IMR-90 (cell line): ENCODE measurements around the gene RIOK2. TPM values are rescaled to one million over a fixed set of nuclear protein-coding genes. Genes with fewer than 3 reads are reported as not detected.

ENCODE experiments used
- ATAC-seq: fragments of 200-7000 bp; cut with Tn5 transposase; 2 replicates; pipeline ENCODE4 v1.9.1; 2020; ENCODE audit warnings: low read depth, mild to moderate bottlenecking, moderate library complexity
- BruUV-seq: library from RNA; stranded (reverse); fragments of 400-500 nt; replicated peaks from 2 replicates; lab custom pipeline; 2021; lab: Mats Ljungman, UMichigan
- CTCF ChIA-PET: fragments of 300-600 bp; formaldehyde crosslinking; extraction: SDS; loops from one replicate; lab custom pipeline; 2021; ENCODE audit warnings: antibody characterized with exemption; lab: Yijun Ruan, JAX
- POLR2A ChIA-PET: fragments of 300-600 bp; sonication (Branson Sonifier 250); formaldehyde crosslinking; loops from one replicate; lab custom pipeline; 2022; ENCODE audit warnings: antibody characterized with exemption; ENCODE audit not compliant: unreplicated experiment; lab: Charles Lee
- DNase-seq: peaks from one replicate; pipeline ENCODE4 v3.0.0; 2013
- H2AFZ ChIP-seq: replicated peaks from 2 replicates; pipeline ENCODE3; 2013; ENCODE audit warnings: low read length, mild to moderate bottlenecking; ENCODE audit not compliant: poor library complexity
- H2AK5ac ChIP-seq: 2 replicates; pipeline ENCODE4 v1.6.1; 2013; ENCODE audit warnings: low read depth, low read length, inconsistent platforms
- H2AK9ac ChIP-seq: replicated peaks from 2 replicates; pipeline ENCODE3; 2013; ENCODE audit warnings: mild to moderate bottlenecking, low read depth, low read length, moderate library complexity; ENCODE audit not compliant: poor library complexity
- H2BK120ac ChIP-seq: 2 replicates; pipeline ENCODE4 v1.6.1; 2013; ENCODE audit warnings: low read depth, low read length, inconsistent platforms
- H2BK15ac ChIP-seq: 3 replicates; pipeline ENCODE4 v1.6.1; 2013; ENCODE audit warnings: low read depth, low read length, inconsistent platforms
- H2BK20ac ChIP-seq: 2 replicates; pipeline ENCODE4 v1.6.1; 2013; ENCODE audit warnings: low read depth, mild to moderate bottlenecking, inconsistent platforms, low read length, moderate library complexity
- H2BK5ac ChIP-seq: 2 replicates; pipeline ENCODE4 v1.6.1; 2013; ENCODE audit warnings: mild to moderate bottlenecking, low read depth, low read length, inconsistent platforms; ENCODE audit not compliant: poor library complexity, severe bottlenecking
- H3K14ac ChIP-seq: replicated peaks from 2 replicates; pipeline ENCODE4 v1.6.1; 2013; ENCODE audit warnings: low read depth, low read length, inconsistent platforms
- H3K18ac ChIP-seq: 2 replicates; pipeline ENCODE4 v1.6.1; 2013; ENCODE audit warnings: low read depth, low read length, control low read depth
- H3K23ac ChIP-seq: 2 replicates; pipeline ENCODE4 v1.6.1; 2013; ENCODE audit warnings: low read depth, low read length, inconsistent platforms
- H3K27ac ChIP-seq: 2 replicates; pipeline ENCODE4 v1.5.1; 2013; ENCODE audit warnings: mild to moderate bottlenecking, control low read depth, low read length; ENCODE audit not compliant: insufficient read depth
- H3K27me3 ChIP-seq: 2 replicates; pipeline ENCODE4 v1.6.1; 2013; ENCODE audit warnings: low read length; ENCODE audit not compliant: control insufficient read depth, insufficient read depth
- H3K36me3 ChIP-seq: 2 replicates; pipeline ENCODE4 v1.6.1; 2013; ENCODE audit warnings: low read length, mixed read lengths; ENCODE audit not compliant: control insufficient read depth, insufficient read depth
- H3K4ac ChIP-seq: 2 replicates; pipeline ENCODE4 v1.6.1; 2013; ENCODE audit warnings: low read depth, low read length, inconsistent platforms
- H3K4me1 ChIP-seq: 2 replicates; pipeline ENCODE4 v1.6.1; 2013; ENCODE audit warnings: low read length, mixed read lengths; ENCODE audit not compliant: control insufficient read depth, insufficient read depth
- H3K4me2 ChIP-seq: 2 replicates; pipeline ENCODE4 v1.6.1; 2013; ENCODE audit warnings: low read depth, mild to moderate bottlenecking, control low read depth, low read length, moderate library complexity
- H3K4me3 ChIP-seq: 2 replicates; pipeline ENCODE4 v1.5.1; 2013; ENCODE audit warnings: low read depth, mild to moderate bottlenecking, control low read depth, low read length, moderate library complexity; ENCODE audit not compliant: insufficient read depth
- H3K56ac ChIP-seq: 2 replicates; pipeline ENCODE4 v1.6.1; 2013; ENCODE audit warnings: low read length, inconsistent platforms; ENCODE audit not compliant: insufficient read depth; ENCODE audit errors: extremely low read depth
- H3K79me1 ChIP-seq, 2 experiments: 2 replicates each; pipeline ENCODE4 v1.6.1; 2013; ENCODE audit warnings: low read length in 2 of 2, inconsistent platforms in 1 of 2, low read depth in 1 of 2
- H3K9ac ChIP-seq: 2 replicates; pipeline ENCODE4 v1.6.1; 2013; ENCODE audit warnings: low read depth, low read length, control low read depth
- H3K9me1 ChIP-seq: 2 replicates; pipeline ENCODE4 v1.6.1; 2013; ENCODE audit warnings: low read length, inconsistent platforms; ENCODE audit not compliant: insufficient read depth
- H3K9me3 ChIP-seq: 2 replicates; pipeline ENCODE4 v1.6.1; 2013; ENCODE audit warnings: low read length; ENCODE audit not compliant: control insufficient read depth, insufficient read depth
- H4K20me1 ChIP-seq: 2 replicates; pipeline ENCODE4 v1.6.1; 2013; ENCODE audit warnings: low read length, inconsistent platforms; ENCODE audit not compliant: insufficient read depth
- H4K5ac ChIP-seq: 2 replicates; pipeline ENCODE4 v1.6.1; 2013; ENCODE audit warnings: mild to moderate bottlenecking, low read depth, low read length, control low read depth
- H4K8ac ChIP-seq, 2 experiments: 2 replicates each; pipeline ENCODE4 v1.6.1; 2013; ENCODE audit warnings: low read depth in 2 of 2, low read length in 2 of 2, control low read depth in 1 of 2, inconsistent platforms in 1 of 2
- H4K91ac ChIP-seq: 2 replicates; pipeline ENCODE4 v1.6.1; 2013; ENCODE audit warnings: low read depth, low read length, inconsistent platforms; ENCODE audit not compliant: insufficient read depth
- NFE2L2 ChIP-seq: fragments of 150-350 bp; IDR thresholded peaks from 2 replicates; pipeline ENCODE4 v1.6.1; 2016; ENCODE audit warnings: low read depth, mild to moderate bottlenecking, low read length
- SMC3 ChIP-seq: fragments of 150-350 bp; IDR thresholded peaks from 2 replicates; pipeline ENCODE4 v1.6.1; 2016; ENCODE audit warnings: low read depth, mild to moderate bottlenecking, antibody characterized with exemption, low read length, moderate library complexity
- WGBS, 2 experiments: methylation state at CpG; one replicate each; pipeline versions ENCODE4 v1.1.5 to v1.1.7; 2013; ENCODE audit warnings: missing lambda C conversion rate in 2 of 2; ENCODE audit not compliant: insufficient read length in 1 of 2; ENCODE audit errors: extremely low coverage in 2 of 2; 5-methylcytosine and 5-hydroxymethylcytosine counted together
- dilution Hi-C: fragments of 300-500 bp; cut with HindIII; formaldehyde crosslinking; loops from one replicate; pipeline ENCODE4 v1.14.3; 2018; ENCODE audit warnings: low sequenced_read_pairs; ENCODE audit not compliant: unreplicated experiment
- in situ Hi-C: fragments of 300-500 bp; cut with MboI; formaldehyde crosslinking; loops from 3 replicates; pipeline ENCODE4 v1.14.3; 2019; ENCODE audit warnings: low sequenced_read_pairs, inconsistent platforms, mixed read lengths
- intact Hi-C: fragments of 100-400 bp; cut with micrococcal nuclease; formaldehyde crosslinking; loops from 2 replicates; pipeline ENCODE4 v1.10.0; 2022
- polyA plus RNA-seq, 3 experiments: library from polyadenylated mRNA; depleted of rRNA; stranded (reverse); fragments of >200 nt; gene quantifications; 2 replicates each; pipeline ENCODE4 v1.2.3, GENCODE V29; 2012; ENCODE audit warnings: low replicate concordance in 1 of 3
- total RNA-seq: library from RNA; depleted of rRNA; stranded (reverse); fragments of >200 nt; gene quantifications from 2 replicates; pipeline ENCODE4 v1.2.3, GENCODE V29; 2012

Gene RIOK2
- total and polyA plus RNA-seq, 2 of the 4 experiments (the other 2 are of a cell fraction), result 10.7 to 17.7 TPM

- DNase-seq (no peak), ATAC-seq (no peak)
- H3K4me1 ChIP-seq, result no peaks in the 10 kb centered on the region
- H3K18ac ChIP-seq, result no peak overlapping the region
- no peak overlapping the region for H3K27ac ChIP-seq
- POLR2A ChIA-PET, result interaction anchor here (0.5 kb wide), 1 partner anchor 49 kb away, joined by 3 read pairs; no protein-coding TSS in a partner anchor
- H3K9me3 ChIP-seq, result no peaks in the 10 kb centered on the region
- H3K23ac ChIP-seq, result no peak overlapping the region
- no peaks in the 10 kb centered on the region for H3K79me1 ChIP-seq
- peaks cover 27% of the 10 kb centered on the region for H3K27me3 ChIP-seq
- H3K9me1 ChIP-seq, result no peaks in the 10 kb centered on the region
- H2BK20ac ChIP-seq, result no peak overlapping the region
- CTCF ChIA-PET, result no interaction called here
- dilution Hi-C loops, result no loop called here
- H2AK5ac ChIP-seq, result no peak overlapping the region
- no peak overlapping the region for H4K8ac ChIP-seq
- H2AK9ac ChIP-seq, result no peak overlapping the region
- no peak overlapping the region for H3K14ac ChIP-seq
- H3K4me2 ChIP-seq, result no peak overlapping the region
- no peak overlapping the region for H3K9ac ChIP-seq
- no peak overlapping the region for H3K4ac ChIP-seq
- no peaks in the 10 kb centered on the region for H3K36me3 ChIP-seq
- no peak overlapping the region for H2BK5ac ChIP-seq
- H2BK15ac ChIP-seq, result no peak overlapping the region
- H4K5ac ChIP-seq, result no peak overlapping the region
- in situ Hi-C loops, result no loop called here
- H2AFZ ChIP-seq, result no peak overlapping the region
- H3K4me3 ChIP-seq, result no peak overlapping the region
- H4K91ac ChIP-seq, result no peak overlapping the region
- H3K56ac ChIP-seq, result no peak overlapping the region
- BruUV-seq, result no TSS peak
- no peak overlapping the region for H2BK120ac ChIP-seq
- intact Hi-C loops, result no loop called here
- no CpG with 5 or more reads among the region's 9 CpGs for WGBS, 2 experiments
- TF ChIP-seq SMC3 (no peak), NFE2L2 (no peak)
- H4K20me1 ChIP-seq, result no peaks in the 10 kb centered on the region
These were observed 67.1 kb downstream of the RIOK2 start for GRCh38 chr5:97115932-97116331.
